BJ (cell line): Measurements from ENCODE around the gene LRRC25. TPM values are rescaled to one million over a fixed set of nuclear protein-coding genes. Genes with fewer than 3 reads are reported as not detected.

Experiments
- CTCF ChIA-PET: fragments of 350-600 bp; formaldehyde crosslinking; extraction: SDS; loops from one replicate; lab custom pipeline; 2021; ENCODE audit warnings: antibody characterized with exemption, inconsistent platforms; lab: Yijun Ruan, JAX
- POLR2A ChIA-PET: fragments of 300-600 bp; sonication (Branson Sonifier 250); formaldehyde crosslinking; extraction: SDS; loops from one replicate; lab custom pipeline; 2021; ENCODE audit warnings: antibody characterized with exemption; lab: Charles Lee
- DNase-seq: peaks from one replicate; pipeline ENCODE4 v3.0.0-alpha.2; 2011; ENCODE audit warnings: low read depth
- H3K27me3 ChIP-seq: 2 replicates; pipeline ENCODE4 v1.6.0; 2011; ENCODE audit warnings: low read length; ENCODE audit not compliant: control insufficient read depth, insufficient read depth
- H3K36me3 ChIP-seq: 2 replicates; pipeline ENCODE4 v1.5.1; 2011; ENCODE audit warnings: low read length; ENCODE audit not compliant: control insufficient read depth, insufficient read depth
- H3K4me3 ChIP-seq: 2 replicates; pipeline ENCODE4 v1.5.1; 2011; ENCODE audit warnings: low read depth, mild to moderate bottlenecking, control low read depth, low read length
- polyA plus RNA-seq: library from polyadenylated mRNA; depleted of rRNA; stranded (reverse); fragments of >200 nt; gene quantifications from 2 replicates; pipeline ENCODE4 v1.2.3, GENCODE V29; 2011
- TF ChIP-seq, protein P1 (sequence below): IDR thresholded peaks from 2 replicates; pipeline ENCODE4 v1.5.1; 2011; ENCODE audit warnings: low read depth, mild to moderate bottlenecking, control low read depth, inconsistent platforms, low read length, moderate library complexity; ENCODE audit not compliant: insufficient read depth

The LRRC25 gene
- polyA plus RNA-seq, 1 experiment = 0.06 TPM

DNA sequence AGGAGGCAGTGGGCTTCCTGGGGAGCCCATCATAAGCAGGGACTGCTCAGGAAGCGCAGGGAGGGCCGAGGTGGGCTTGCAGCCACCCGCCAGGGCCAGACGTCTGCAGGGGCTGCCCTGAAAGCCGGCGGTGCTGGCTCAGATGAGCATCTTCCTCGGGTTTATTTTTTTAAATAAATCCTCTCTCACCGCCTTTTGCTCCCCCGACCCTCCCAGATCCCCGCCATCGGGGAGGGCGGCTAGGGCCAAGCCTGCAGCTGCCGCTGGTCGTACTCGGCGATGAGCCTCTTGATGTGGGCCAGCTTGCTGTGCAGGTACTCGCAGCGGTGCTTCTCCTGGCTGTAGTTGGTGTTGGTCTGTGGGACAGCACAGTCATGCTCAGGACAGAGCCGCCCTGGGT, 47.1 kb upstream of the LRRC25 start:
- no peak for DNase-seq
- H3K4me3 ChIP-seq = no peak overlapping the region
- TF ChIP-seq, protein P1, sequence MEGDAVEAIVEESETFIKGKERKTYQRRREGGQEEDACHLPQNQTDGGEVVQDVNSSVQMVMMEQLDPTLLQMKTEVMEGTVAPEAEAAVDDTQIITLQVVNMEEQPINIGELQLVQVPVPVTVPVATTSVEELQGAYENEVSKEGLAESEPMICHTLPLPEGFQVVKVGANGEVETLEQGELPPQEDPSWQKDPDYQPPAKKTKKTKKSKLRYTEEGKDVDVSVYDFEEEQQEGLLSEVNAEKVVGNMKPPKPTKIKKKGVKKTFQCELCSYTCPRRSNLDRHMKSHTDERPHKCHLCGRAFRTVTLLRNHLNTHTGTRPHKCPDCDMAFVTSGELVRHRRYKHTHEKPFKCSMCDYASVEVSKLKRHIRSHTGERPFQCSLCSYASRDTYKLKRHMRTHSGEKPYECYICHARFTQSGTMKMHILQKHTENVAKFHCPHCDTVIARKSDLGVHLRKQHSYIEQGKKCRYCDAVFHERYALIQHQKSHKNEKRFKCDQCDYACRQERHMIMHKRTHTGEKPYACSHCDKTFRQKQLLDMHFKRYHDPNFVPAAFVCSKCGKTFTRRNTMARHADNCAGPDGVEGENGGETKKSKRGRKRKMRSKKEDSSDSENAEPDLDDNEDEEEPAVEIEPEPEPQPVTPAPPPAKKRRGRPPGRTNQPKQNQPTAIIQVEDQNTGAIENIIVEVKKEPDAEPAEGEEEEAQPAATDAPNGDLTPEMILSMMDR = no peak
- POLR2A ChIA-PET = no interaction called here
- H3K36me3 ChIP-seq = peaks cover 52% of the 10 kb centered on the region
- CTCF ChIA-PET = interaction anchor here (0.9 to 1.9 kb wide), 4 partner anchors 9 to 403 kb away, joined by 3 to 5 read pairs (median 3); no protein-coding TSS in a partner anchor
- no peaks in the 10 kb centered on the region for H3K27me3 ChIP-seq

DNA sequence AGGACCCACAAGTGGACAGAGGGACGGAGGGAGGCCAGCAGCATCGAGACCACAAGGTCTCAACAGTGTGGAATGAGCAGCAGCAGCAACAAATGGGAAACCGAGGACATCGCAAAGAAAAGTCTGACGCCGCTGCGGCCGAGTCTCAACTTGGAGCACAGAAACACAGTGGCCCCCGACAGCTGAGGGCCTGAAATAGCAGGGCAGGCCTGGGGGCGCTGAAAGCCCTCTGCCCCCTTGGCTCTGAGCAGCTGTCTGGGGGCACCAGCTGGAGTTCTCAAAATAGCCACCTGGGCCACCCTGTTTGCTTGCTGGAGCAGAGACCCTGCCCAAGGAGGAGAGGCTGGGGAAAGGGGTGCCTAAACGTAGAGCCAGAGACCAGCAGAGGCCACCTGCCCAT, 46.4 kb upstream of the LRRC25 start:
- TF ChIP-seq, protein P1 = no peak
- CTCF ChIA-PET = interaction anchor here (1.0 to 1.9 kb wide), 2 partner anchors 10 to 35 kb away, joined by 3 to 5 read pairs; no protein-coding TSS in a partner anchor
- no peak for DNase-seq
- POLR2A ChIA-PET = no interaction called here
- no peaks in the 10 kb centered on the region for H3K27me3 ChIP-seq
- peaks cover 45% of the 10 kb centered on the region for H3K36me3 ChIP-seq
- H3K4me3 ChIP-seq = no peak overlapping the region

DNA sequence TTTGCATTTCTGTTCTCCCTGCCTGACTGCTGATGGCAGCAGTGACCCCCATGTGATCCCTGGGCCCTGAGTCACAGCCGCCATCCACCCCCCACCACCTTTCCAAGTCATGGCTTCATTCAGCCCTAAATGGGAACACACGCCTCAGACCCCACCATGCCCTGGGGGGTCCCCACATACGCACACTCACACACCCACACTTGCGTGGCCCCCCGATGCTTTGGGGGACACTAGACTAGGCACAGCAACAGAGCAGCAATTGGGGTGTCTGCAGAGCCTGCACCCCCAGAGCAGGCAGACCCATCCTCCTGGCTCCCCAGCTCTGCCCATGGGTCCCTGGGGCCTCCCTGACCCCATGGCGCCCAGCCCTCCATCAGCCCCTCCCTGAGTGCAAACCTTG, 46.0 kb upstream of the LRRC25 start:
- TF ChIP-seq, protein P1 = no peak

DNA sequence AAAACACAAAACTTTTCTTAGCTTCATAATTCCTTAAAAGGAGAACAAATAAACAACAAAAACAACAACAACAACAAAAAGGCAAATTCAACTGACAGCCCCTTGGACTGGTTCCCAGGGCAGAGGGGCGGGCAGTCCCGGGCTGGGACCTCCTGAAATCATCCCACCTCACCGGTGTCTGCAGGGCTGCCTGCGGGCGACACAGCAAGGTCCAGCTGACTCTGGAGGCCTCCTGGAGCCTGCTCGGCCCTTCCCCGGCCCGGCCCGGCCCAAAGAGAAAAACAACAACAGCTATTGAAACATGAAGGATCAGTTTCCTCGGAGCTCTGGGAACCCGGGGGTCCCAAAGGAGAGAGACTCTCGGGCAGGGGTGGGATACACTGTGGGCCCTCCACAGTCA, 45.5 kb upstream of the LRRC25 start:
- no peaks in the 10 kb centered on the region for H3K27me3 ChIP-seq
- ChIA-PET POLR2A (no interaction called here), CTCF (interaction anchor here (0.8 to 1.3 kb wide), 3 partner anchors 9 to 22 kb away, joined by 3 to 5 read pairs (median 5); no protein-coding TSS in a partner anchor)
- H3K4me3 ChIP-seq = no peak overlapping the region
- TF ChIP-seq, protein P1 = no peak
- peaks cover 38% of the 10 kb centered on the region for H3K36me3 ChIP-seq
- no peak for DNase-seq

More for the DNA sequence above, 46.0 kb upstream of the LRRC25 start:
- Histone ChIP-seq H3K4me3 (no peak overlapping the region), H3K27me3 (no peaks in the 10 kb centered on the region), H3K36me3 (peaks cover 41% of the 10 kb centered on the region)
- DNase-seq = no peak
- CTCF ChIA-PET = interaction anchor here (0.8 to 1.3 kb wide), 4 partner anchors 8 to 35 kb away, joined by 3 to 5 read pairs (median 4); no protein-coding TSS in a partner anchor
- POLR2A ChIA-PET = no interaction called here

DNA sequence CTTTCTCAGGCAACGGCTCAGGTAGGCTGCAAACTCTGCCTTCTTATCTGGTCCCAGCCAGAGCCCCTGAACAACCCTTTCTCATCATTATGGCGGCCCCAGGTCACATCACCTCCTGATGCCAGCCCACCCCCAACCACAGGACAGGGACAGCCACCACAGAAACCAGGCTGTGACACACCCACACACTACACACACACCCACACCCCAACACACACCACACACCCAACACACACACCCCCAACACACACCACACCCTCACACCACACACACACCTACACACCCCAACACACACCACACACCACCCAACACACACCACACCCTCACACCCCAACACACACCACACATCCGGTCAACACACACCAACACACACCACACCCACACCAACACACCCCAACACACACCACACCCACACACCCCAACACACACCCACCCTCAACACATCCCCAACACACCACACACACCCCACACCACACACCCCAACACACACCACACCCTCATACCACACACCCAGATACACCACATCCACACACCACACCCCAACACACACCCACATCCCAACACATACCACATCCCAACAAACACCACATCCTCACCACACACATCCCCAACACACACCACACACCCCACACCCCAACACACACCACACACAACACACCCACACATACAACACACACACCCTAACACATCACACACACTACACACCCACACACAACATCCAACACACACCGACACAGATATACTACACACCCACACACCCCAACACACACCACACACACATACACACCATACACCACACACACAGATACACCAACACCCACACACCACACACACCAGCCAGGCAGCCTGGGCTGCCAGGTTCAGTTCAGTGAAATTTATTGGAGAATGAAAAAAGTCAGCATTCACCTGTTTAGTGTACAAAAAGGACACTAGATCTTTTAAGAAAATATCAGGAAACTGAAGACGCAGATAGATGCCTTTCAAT, 44.7 kb upstream of the LRRC25 start:
- ChIA-PET POLR2A (no interaction called here), CTCF (interaction anchor here (0.8 to 1.3 kb wide), 3 partner anchors 9 to 23 kb away, joined by 3 to 5 read pairs (median 5); no protein-coding TSS in a partner anchor)
- DNase-seq = no peak
- Histone ChIP-seq H3K4me3 (no peak overlapping the region), H3K36me3 (peaks cover 36% of the 10 kb centered on the region), H3K27me3 (no peaks in the 10 kb centered on the region)
- TF ChIP-seq, protein P1 = no peak
